Subcutaneous abdominal adipose tissue (tissue), 5 donors: ENCODE data around the gene TTYH3.
"Not testable (repeated sequence)": the region's sequence is repeated elsewhere in the genome, so short reads cannot be mapped to it uniquely, and the experiment has no call there.

Source experiments
- H3K27ac ChIP-seq: one replicate; pipeline ENCODE4 v1.7.0; 2013; ENCODE audit warnings: low read depth, mild to moderate bottlenecking, inconsistent platforms, low read length, moderate library complexity
- H3K27me3 ChIP-seq, 5 donors: one replicate each; pipeline ENCODE4 v1.7.0; 2013; ENCODE audit warnings: low read length in 5 of 5, inconsistent platforms in 1 of 5; ENCODE audit not compliant: control insufficient read depth in 5 of 5, insufficient read depth in 4 of 5
- H3K36me3 ChIP-seq, 5 donors: one replicate each; pipeline ENCODE4 v1.7.0; 2013; ENCODE audit warnings: low read length in 5 of 5; ENCODE audit not compliant: control insufficient read depth in 5 of 5, insufficient read depth in 5 of 5
- H3K4me1 ChIP-seq, 5 donors: one replicate each; pipeline ENCODE4 v1.7.0; 2013; ENCODE audit warnings: low read length in 5 of 5, mild to moderate bottlenecking in 3 of 5, moderate library complexity in 1 of 5; ENCODE audit not compliant: control insufficient read depth in 5 of 5, insufficient read depth in 5 of 5
- H3K4me3 ChIP-seq, 5 donors: one replicate each; pipeline ENCODE4 v1.7.0; 2013; ENCODE audit warnings: low read length in 5 of 5, low read depth in 1 of 5
- H3K9ac ChIP-seq, 5 donors: one replicate each; pipeline ENCODE4 v1.7.0; 2013; ENCODE audit warnings: low read length in 5 of 5, mild to moderate bottlenecking in 4 of 5, moderate library complexity in 3 of 5
- H3K9me3 ChIP-seq, 5 donors: one replicate each; pipeline ENCODE4 v1.7.0; 2013; ENCODE audit warnings: low read length in 5 of 5; ENCODE audit not compliant: control insufficient read depth in 5 of 5
- donor health status: healthy.
- donor health status: healthy.
- donor health status: healthy.
- donor health status: healthy.
- donor health status: healthy.

The TTYH3 gene

DNA sequence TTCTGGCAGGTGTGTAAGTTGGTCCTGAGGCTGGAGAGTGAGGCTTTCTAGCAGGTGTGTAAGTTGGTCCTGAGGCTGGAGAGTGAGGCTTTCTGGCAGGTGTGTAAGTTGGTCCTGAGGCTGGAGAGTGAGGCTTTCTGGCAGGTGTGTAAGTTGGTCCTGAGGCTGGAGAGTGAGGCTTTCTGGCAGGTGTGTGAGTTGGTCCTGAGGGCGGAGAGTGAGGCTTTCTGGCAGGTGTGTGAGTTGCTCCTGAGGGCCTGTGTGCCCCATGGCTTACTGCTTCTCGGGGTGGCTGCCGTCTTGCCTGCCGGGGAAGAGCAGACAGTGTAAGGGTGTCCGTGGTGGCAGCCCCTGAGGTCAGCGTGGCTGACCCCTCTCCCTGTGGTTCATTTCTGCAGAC lies 22.1 kb upstream of the TTYH3 start:
- Histone ChIP-seq H3K36me3 (peaks cover 0 to 18% (median 8%) of the 10 kb centered on the region in 5 donors), H3K4me3 (peak overlapping the region in 2 of 5 donors; percentile 26 to 39), H3K27ac (peak overlapping the region; percentile 10), H3K4me1 (peaks cover 12 to 69% (median 65%) of the 10 kb centered on the region in 5 donors)
- H3K9ac ChIP-seq, H3K9me3 ChIP-seq, H3K27me3 ChIP-seq: not testable (repeated sequence)

GRCh38 chr7:2610466-2610865 lies 21.3 kb upstream of the TTYH3 start:
- peaks cover 0 to 13% (median 6%) of the 10 kb centered on the region in 5 donors for H3K36me3 ChIP-seq
- H3K27me3 ChIP-seq: no peaks in the 10 kb centered on the region
- H3K27ac ChIP-seq: no peak overlapping the region
- no peak overlapping the region for H3K9ac ChIP-seq
- peaks cover 12 to 72% (median 71%) of the 10 kb centered on the region in 5 donors for H3K4me1 ChIP-seq
- H3K9me3 ChIP-seq: no peaks in the 10 kb centered on the region
- H3K4me3 ChIP-seq: no peak overlapping the region

- Histone ChIP-seq H3K9me3 (no peaks in the 10 kb centered on the region), H3K4me1 (peaks cover 12 to 68% (median 67%) of the 10 kb centered on the region in 5 donors), H3K4me3 (no peak overlapping the region), H3K27me3 (no peaks in the 10 kb centered on the region), H3K9ac (no peak overlapping the region), H3K27ac (no peak overlapping the region), H3K36me3 (peaks cover 0 to 12% (median 6%) of the 10 kb centered on the region in 5 donors)
These were observed 20.9 kb upstream of the TTYH3 start for GRCh38 chr7:2610898-2611297.

DNA sequence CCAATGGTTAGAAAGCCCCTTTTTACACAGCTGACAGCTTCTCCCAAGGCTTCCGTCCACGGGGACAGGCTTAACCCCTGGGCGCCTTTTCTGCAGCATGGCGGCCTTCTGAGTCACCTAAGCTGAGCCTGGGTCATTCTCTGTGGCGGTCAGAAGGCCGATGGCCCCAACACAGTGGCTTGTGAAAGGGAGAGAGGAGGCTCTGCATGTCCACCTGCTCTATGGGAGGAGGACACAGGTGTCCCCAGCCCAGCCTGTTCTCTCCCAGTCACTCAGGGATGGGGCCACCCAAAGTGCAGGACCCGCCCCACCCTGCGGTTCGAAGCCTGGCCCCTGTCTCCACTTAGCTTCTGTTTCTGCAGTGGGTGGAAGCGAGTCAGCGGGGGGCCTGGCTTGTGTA lies 20.4 kb upstream of the TTYH3 start:
- H3K36me3 ChIP-seq: peaks cover 0 to 10% (median 6%) of the 10 kb centered on the region in 5 donors
- no peak overlapping the region for H3K27ac ChIP-seq
- no peaks in the 10 kb centered on the region for H3K27me3 ChIP-seq
- H3K9me3 ChIP-seq: no peaks in the 10 kb centered on the region
- H3K4me1 ChIP-seq: peaks cover 12 to 63% (median 62%) of the 10 kb centered on the region in 5 donors
- no peak overlapping the region for H3K4me3 ChIP-seq
- no peak overlapping the region for H3K9ac ChIP-seq

DNA sequence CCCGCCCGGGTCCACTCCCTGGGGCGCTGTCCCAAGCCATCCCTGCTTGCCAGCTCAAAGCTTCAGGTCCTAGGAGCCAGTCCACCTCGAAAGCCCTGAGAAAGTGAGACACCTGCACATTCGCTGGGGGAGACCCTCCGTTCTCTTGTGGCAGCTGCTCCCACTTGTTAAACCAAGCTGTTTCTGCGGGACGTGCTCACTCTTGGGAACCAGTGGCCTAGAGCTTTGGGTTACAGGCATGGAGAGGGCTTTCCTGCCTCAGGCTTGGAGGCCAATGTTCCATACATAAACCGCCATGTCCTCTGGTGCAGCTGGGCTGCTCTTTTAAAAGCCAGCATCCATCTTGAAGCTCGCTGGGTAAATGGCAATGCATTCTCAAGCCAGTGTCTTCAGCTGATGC lies 19.9 kb upstream of the TTYH3 start:
- no peak overlapping the region for H3K27ac ChIP-seq
- no peak overlapping the region for H3K4me3 ChIP-seq
- no peaks in the 10 kb centered on the region for H3K27me3 ChIP-seq
- H3K36me3 ChIP-seq: peaks cover 0 to 10% (median 6%) of the 10 kb centered on the region in 5 donors
- H3K4me1 ChIP-seq: peaks cover 11 to 61% (median 59%) of the 10 kb centered on the region in 5 donors
- no peak overlapping the region for H3K9ac ChIP-seq
- no peaks in the 10 kb centered on the region for H3K9me3 ChIP-seq

GRCh38 chr7:2612445-2613097 lies 19.2 kb upstream of the TTYH3 start:
- Histone ChIP-seq H3K27ac (no peak overlapping the region), H3K9ac (no peak overlapping the region), H3K4me1 (peaks cover 9 to 61% (median 59%) of the 10 kb centered on the region in 5 donors), H3K4me3 (no peak overlapping the region), H3K27me3 (peaks cover 0 to 1% (median 0%) of the 10 kb centered on the region in 5 donors), H3K9me3 (no peaks in the 10 kb centered on the region), H3K36me3 (peaks cover 0 to 10% (median 6%) of the 10 kb centered on the region in 5 donors)

- H3K9ac ChIP-seq: no peak overlapping the region
- peak overlapping the region in 2 of 5 donors; percentile 23 to 40 for H3K4me3 ChIP-seq
- peaks cover 0 to 7% (median 0%) of the 10 kb centered on the region in 5 donors for H3K27me3 ChIP-seq
- peaks cover 0 to 10% (median 6%) of the 10 kb centered on the region in 5 donors for H3K36me3 ChIP-seq
- H3K27ac ChIP-seq: no peak overlapping the region
- no peaks in the 10 kb centered on the region for H3K9me3 ChIP-seq
- peaks cover 6 to 62% (median 59%) of the 10 kb centered on the region in 5 donors for H3K4me1 ChIP-seq
These were observed 18.5 kb upstream of the TTYH3 start for GRCh38 chr7:2613098-2613930.

DNA sequence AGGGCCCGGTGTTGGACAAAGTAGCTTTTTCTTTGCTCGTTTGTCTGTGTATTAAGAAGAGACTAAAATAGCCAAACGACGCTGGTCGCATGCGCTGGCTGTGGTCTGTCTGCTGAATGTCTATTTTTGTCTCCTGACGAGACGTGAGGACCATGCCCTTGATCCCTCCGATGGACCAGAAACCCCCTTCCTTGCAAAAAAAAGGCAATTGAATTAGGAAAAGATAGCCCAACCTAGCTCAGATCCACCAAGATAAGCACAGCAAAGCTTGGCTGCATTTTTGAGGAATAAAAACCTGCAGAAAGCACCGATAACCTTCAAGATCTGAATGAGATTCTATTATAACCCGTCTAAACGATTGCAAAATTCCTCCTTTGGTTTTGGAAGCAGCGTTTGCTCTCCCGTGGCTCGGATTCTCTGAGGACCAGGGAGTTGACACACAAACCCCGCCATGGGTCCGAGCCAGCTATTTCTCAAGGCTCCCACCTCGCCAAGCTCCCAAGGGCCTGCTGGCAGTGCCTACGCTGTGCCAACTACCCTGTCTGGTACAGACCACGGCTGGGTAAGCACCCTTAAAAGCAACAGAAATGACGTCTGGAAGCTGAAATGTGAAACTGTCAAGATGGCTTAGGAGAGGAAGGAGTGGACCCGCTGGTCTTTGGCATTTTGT lies 17.7 kb upstream of the TTYH3 start:
- Histone ChIP-seq H3K27me3 (peaks cover 0 to 7% (median 0%) of the 10 kb centered on the region in 5 donors), H3K36me3 (peaks cover 0 to 10% (median 6%) of the 10 kb centered on the region in 5 donors), H3K4me1 (peaks cover 6 to 70% (median 62%) of the 10 kb centered on the region in 5 donors), H3K27ac (no peak overlapping the region), H3K9me3 (no peaks in the 10 kb centered on the region), H3K9ac (no peak overlapping the region), H3K4me3 (peak overlapping the region; percentile 3 to 40 (median 23))

DNA sequence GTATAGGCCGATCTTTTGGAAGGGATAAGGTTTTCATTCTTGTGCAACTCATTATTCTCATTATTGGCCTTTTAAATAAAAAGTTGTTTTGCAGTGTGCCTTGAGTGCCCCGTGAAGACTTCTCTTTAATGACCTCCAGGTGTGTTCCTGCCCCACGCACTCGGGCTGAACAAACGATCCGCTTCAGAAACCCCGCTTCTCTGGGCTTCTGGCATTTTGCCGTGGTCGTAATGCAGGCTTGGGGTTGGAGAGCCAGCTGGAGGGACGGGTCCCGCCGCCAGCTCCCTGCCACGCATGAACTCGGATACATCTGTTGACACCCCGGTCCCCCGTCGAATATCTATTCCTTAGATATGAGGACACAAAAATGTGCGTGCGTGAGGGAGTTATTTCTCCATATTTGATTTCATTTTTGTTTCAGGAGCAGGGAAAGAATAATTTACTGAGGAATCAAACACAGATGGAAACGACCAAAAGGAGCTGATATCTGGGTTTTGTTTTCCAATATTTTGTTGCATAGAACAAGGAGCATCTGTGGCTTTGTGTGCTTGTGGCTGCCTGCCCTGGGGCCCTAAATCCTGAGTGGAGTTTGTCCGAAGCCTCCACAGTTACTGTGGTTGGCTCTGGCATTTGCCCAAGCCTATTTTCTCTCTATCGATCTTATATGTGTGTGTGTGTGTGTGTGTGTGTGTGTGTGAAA lies 17.0 kb upstream of the TTYH3 start:
- no peak overlapping the region for H3K9ac ChIP-seq
- H3K4me3 ChIP-seq: peak overlapping the region in 2 of 5 donors; percentile 29 to 40
- H3K36me3 ChIP-seq: peaks cover 0 to 10% (median 6%) of the 10 kb centered on the region in 5 donors
- H3K27ac ChIP-seq: no peak overlapping the region
- H3K27me3 ChIP-seq: peaks cover 0 to 7% (median 0%) of the 10 kb centered on the region in 5 donors
- H3K4me1 ChIP-seq: peaks cover 6 to 64% (median 58%) of the 10 kb centered on the region in 5 donors
- no peaks in the 10 kb centered on the region for H3K9me3 ChIP-seq
